DOHH2 (cell line): ENCODE measurements around the gene MBIP.

Source experiments
- EZH2phosphoT487 ChIP-seq: fragments of 200-600 bp; sonication (generic); IDR thresholded peaks from 2 replicates; pipeline ENCODE4 v1.6.1; 2017; ENCODE audit warnings: borderline replicate concordance, mild to moderate bottlenecking, antibody characterized with exemption, low read length, moderate library complexity, mixed read lengths
- TF ChIP-seq, protein P1 (sequence below): fragments of 200-600 bp; sonication (generic); IDR thresholded peaks from one replicate; pipeline ENCODE4 v1.5.1; 2014; ENCODE audit warnings: antibody characterized with exemption, mild to moderate bottlenecking, low read depth, low read length; ENCODE audit not compliant: poor library complexity, severe bottlenecking

DNA sequence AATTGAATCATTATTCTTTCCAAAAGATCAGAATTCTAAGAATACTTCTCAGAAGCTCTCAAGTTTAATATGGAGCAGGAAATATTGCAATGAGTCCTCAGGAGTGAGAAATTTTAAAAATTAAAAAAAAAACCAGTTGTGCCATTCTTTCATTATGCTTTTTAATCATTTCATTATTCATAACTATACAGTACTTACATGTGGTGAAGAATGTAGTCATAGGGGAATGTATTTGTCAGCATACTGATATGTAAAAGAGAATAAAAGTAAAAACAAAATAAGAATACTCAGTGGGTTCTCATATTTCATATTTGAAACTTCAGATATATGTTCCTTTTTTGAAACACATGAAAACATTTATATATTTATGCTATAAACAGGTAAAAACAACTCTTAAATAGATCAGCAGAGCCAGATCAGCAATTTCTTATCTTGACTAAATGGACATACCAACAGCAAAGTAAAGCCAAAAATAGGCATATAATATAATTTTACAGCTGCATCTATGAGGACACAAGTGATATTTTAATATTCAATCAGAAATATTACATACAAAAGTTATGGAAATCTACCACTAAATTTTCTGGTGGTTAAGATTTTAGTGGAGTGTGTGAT lies 19.9 kb upstream of the MBIP start:
- TF ChIP-seq, protein P1, sequence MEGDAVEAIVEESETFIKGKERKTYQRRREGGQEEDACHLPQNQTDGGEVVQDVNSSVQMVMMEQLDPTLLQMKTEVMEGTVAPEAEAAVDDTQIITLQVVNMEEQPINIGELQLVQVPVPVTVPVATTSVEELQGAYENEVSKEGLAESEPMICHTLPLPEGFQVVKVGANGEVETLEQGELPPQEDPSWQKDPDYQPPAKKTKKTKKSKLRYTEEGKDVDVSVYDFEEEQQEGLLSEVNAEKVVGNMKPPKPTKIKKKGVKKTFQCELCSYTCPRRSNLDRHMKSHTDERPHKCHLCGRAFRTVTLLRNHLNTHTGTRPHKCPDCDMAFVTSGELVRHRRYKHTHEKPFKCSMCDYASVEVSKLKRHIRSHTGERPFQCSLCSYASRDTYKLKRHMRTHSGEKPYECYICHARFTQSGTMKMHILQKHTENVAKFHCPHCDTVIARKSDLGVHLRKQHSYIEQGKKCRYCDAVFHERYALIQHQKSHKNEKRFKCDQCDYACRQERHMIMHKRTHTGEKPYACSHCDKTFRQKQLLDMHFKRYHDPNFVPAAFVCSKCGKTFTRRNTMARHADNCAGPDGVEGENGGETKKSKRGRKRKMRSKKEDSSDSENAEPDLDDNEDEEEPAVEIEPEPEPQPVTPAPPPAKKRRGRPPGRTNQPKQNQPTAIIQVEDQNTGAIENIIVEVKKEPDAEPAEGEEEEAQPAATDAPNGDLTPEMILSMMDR: no peak
- no peak for TF ChIP-seq EZH2phosphoT487
